GM23338 (cell line): Measurements from ENCODE around the gene CTDSPL. TPM values are rescaled to one million over a fixed set of nuclear protein-coding genes. Genes with fewer than 3 reads are reported as not detected.

Experiments used
- ATAC-seq: fragments of 200-7000 bp; cut with Tn5 transposase; 3 replicates; pipeline ENCODE4 v1.9.1; 2020
- DNase-seq: peaks from one replicate; pipeline ENCODE4 v3.0.0-alpha.2; 2015; ENCODE audit warnings: low spot score
- H2AFZ ChIP-seq: fragments of 200-600 bp; sonication (generic); 2 replicates; pipeline ENCODE4 v1.8.0; 2016; ENCODE audit warnings: antibody characterized with exemption, mild to moderate bottlenecking, moderate library complexity
- H3F3A ChIP-seq: fragments of 200-600 bp; sonication (generic); replicated peaks from 2 replicates; pipeline ENCODE4 v1.8.0; 2017; ENCODE audit warnings: antibody characterized with exemption, mixed run types, low read depth
- H3K27ac ChIP-seq: fragments of 200-600 bp; sonication (generic); 2 replicates; pipeline ENCODE4 v1.6.1; 2016; ENCODE audit warnings: low read depth
- H3K27me3 ChIP-seq: fragments of 200-600 bp; sonication (generic); 2 replicates; pipeline ENCODE4 v1.8.0; 2016; ENCODE audit warnings: mild to moderate bottlenecking, mixed run types, moderate library complexity; ENCODE audit not compliant: insufficient read depth
- H3K36me3 ChIP-seq: fragments of 200-600 bp; sonication (generic); 2 replicates; pipeline ENCODE4 v1.8.0; 2016; ENCODE audit warnings: mild to moderate bottlenecking; ENCODE audit not compliant: insufficient read depth
- H3K4me1 ChIP-seq: fragments of 200-600 bp; sonication (generic); 2 replicates; pipeline ENCODE4 v1.8.0; 2016; ENCODE audit warnings: mild to moderate bottlenecking, moderate library complexity; ENCODE audit not compliant: insufficient read depth
- H3K4me2 ChIP-seq: fragments of 200-600 bp; sonication (generic); 2 replicates; pipeline ENCODE4 v1.7.1; 2017; ENCODE audit warnings: mixed run types
- H3K4me3 ChIP-seq: fragments of 200-600 bp; sonication (generic); 2 replicates; pipeline ENCODE4 v1.6.1; 2016; ENCODE audit warnings: mixed run types
- H3K79me2 ChIP-seq: fragments of 200-600 bp; sonication (generic); replicated peaks from 2 replicates; pipeline ENCODE4 v1.8.0; 2017; ENCODE audit warnings: mild to moderate bottlenecking; ENCODE audit not compliant: insufficient read depth
- H3K9me2 ChIP-seq: fragments of 200-600 bp; sonication (generic); 2 replicates; pipeline ENCODE4 v1.8.0; 2017; ENCODE audit not compliant: insufficient read depth
- H4K20me1 ChIP-seq: fragments of 200-600 bp; sonication (generic); replicated peaks from 2 replicates; pipeline ENCODE4 v1.8.0; 2017; ENCODE audit warnings: mild to moderate bottlenecking; ENCODE audit not compliant: insufficient read depth
- H3K27ac Mint-ChIP-seq: 2 replicates; pipeline ENCODE4 v1.8.0; 2020; ENCODE audit warnings: inconsistent platforms, mild to moderate bottlenecking, moderate library complexity, mixed read lengths
- H3K27me3 Mint-ChIP-seq: 3 replicates; pipeline ENCODE4 v1.8.0; 2022; ENCODE audit warnings: low read depth, mild to moderate bottlenecking, moderate library complexity, mixed read lengths, inconsistent platforms; ENCODE audit not compliant: insufficient read depth, poor library complexity
- H3K36me3 Mint-ChIP-seq: 3 replicates; pipeline ENCODE4 v1.8.0; 2021; ENCODE audit warnings: low read depth, mild to moderate bottlenecking, inconsistent platforms, moderate library complexity, mixed read lengths
- H3K4me1 Mint-ChIP-seq: 3 replicates; pipeline ENCODE4 v1.8.0; 2020; ENCODE audit warnings: mild to moderate bottlenecking, inconsistent platforms, mixed read lengths
- H3K4me3 Mint-ChIP-seq: 3 replicates; pipeline ENCODE4 v1.8.0; 2021; ENCODE audit warnings: moderate library complexity, mild to moderate bottlenecking, inconsistent platforms, mixed read lengths
- H3K9me3 Mint-ChIP-seq: 3 replicates; pipeline ENCODE4 v1.8.0; 2020; ENCODE audit warnings: moderate library complexity, mild to moderate bottlenecking, inconsistent platforms, mixed read lengths
- CREB1 ChIP-seq: fragments of 250-450 bp; sonication (Bioruptor Pico); IDR thresholded peaks from 2 replicates; pipeline ENCODE4 v1.5.0; 2020; ENCODE audit warnings: low read depth, mild to moderate bottlenecking, moderate library complexity
- CTCF ChIP-seq, 2 experiments: fragments of 200-600 bp in 1 of 2; sonication (generic) in 1 of 2; conservative IDR thresholded peaks; 2 replicates each; pipeline versions ENCODE4 v1.5.1 to v1.6.1; 2016 to 2017; ENCODE audit warnings: antibody characterized with exemption in 2 of 2, low read depth in 2 of 2, mild to moderate bottlenecking in 2 of 2, moderate library complexity in 1 of 2
- ETS1 ChIP-seq: IDR thresholded peaks from 2 replicates; pipeline ENCODE4 v1.6.1; 2016; ENCODE audit warnings: antibody characterized with exemption
- EZH2 ChIP-seq: fragments of 200-600 bp; sonication (generic); IDR thresholded peaks from one replicate; pipeline ENCODE4 v1.8.0; 2017; ENCODE audit warnings: antibody characterized with exemption, mild to moderate bottlenecking, low read depth; ENCODE audit not compliant: unreplicated experiment
- EZH2phosphoT487 ChIP-seq: fragments of 200-600 bp; sonication (generic); IDR thresholded peaks from one replicate; pipeline ENCODE4 v1.8.1; 2018; ENCODE audit warnings: antibody characterized with exemption; ENCODE audit not compliant: unreplicated experiment
- JUNB ChIP-seq: IDR thresholded peaks from one replicate; pipeline ENCODE4 v1.6.1; 2016; ENCODE audit warnings: antibody characterized with exemption; ENCODE audit not compliant: unreplicated experiment
- NANOG ChIP-seq: IDR thresholded peaks from 2 replicates; pipeline ENCODE4 v1.6.1; 2016; ENCODE audit warnings: antibody characterized with exemption, borderline replicate concordance
- POLR2AphosphoS5 ChIP-seq: IDR thresholded peaks from 2 replicates; pipeline ENCODE4 v1.6.1; 2016; ENCODE audit warnings: antibody characterized with exemption, low read depth
- REST ChIP-seq: IDR thresholded peaks from one replicate; pipeline ENCODE4 v1.6.1; 2018; ENCODE audit warnings: antibody characterized with exemption; ENCODE audit not compliant: unreplicated experiment
- STAT1 ChIP-seq: IDR thresholded peaks from one replicate; pipeline ENCODE4 v1.6.1; 2016; ENCODE audit warnings: antibody characterized with exemption; ENCODE audit not compliant: unreplicated experiment
- ZNF114 ChIP-seq: fragments of 250-450 bp; sonication (Bioruptor Pico); IDR thresholded peaks from 2 replicates; pipeline ENCODE4 v1.5.0; 2020; ENCODE audit warnings: mild to moderate bottlenecking, moderate library complexity
- ZNF331 ChIP-seq: fragments of 250-450 bp; sonication (Bioruptor Pico); IDR thresholded peaks from 2 replicates; pipeline ENCODE4 v1.5.0; 2020; ENCODE audit warnings: low read depth, mild to moderate bottlenecking, moderate library complexity
- ZNF462 ChIP-seq: fragments of 250-450 bp; sonication (Bioruptor Pico); IDR thresholded peaks from 2 replicates; pipeline ENCODE4 v1.5.0; 2020; ENCODE audit warnings: mild to moderate bottlenecking, moderate library complexity
- polyA plus RNA-seq: library from polyadenylated mRNA; unstranded; fragments of >200 nt; fragmentation: Nextera tagmentation; extraction: Ambion mirVana; gene quantifications from 2 replicates; pipeline ENCODE4 v1.2.1, GENCODE V29; 2016
- total RNA-seq: library from RNA; depleted of rRNA; stranded (reverse); fragments of >200 nt; shearing (Covaris generic); gene quantifications from 2 replicates; pipeline ENCODE4 v1.2.3, GENCODE V29; 2014

The CTDSPL gene
- total and polyA plus RNA-seq, 2 experiments from 2014 or later = 23.2 to 42.0 TPM

- Histone ChIP-seq H4K20me1 (no peaks in the 10 kb centered on the region; the same call in 1 of the 2 replicates), H3K27me3 (no peaks in the 10 kb centered on the region), H3K4me2 (no peak overlapping the region), H3K27ac (no peak overlapping the region), H3K36me3 (0 out of 2 replicates have a peak, but pooled peaks cover 1% of the 10 kb centered on the region), H3K9me2 (no peaks in the 10 kb centered on the region), H3K4me3 (no peak overlapping the region), H3F3A (no peaks in the 10 kb centered on the region), H2AFZ (no peak overlapping the region), H3K79me2 (no peaks in the 10 kb centered on the region), H3K4me1 (no peaks in the 10 kb centered on the region)
- DNase-seq (no peak), ATAC-seq (no peak)
- TF ChIP-seq JUNB (no peak), EZH2 (no peak), EZH2phosphoT487 (no peak), ZNF331 (CRISPR knock-in tag) (no peak), NANOG (no peak), CREB1 (CRISPR knock-in tag) (no peak), REST (no peak), CTCF (conservative IDR thresholded peaks at IDR 0.05; ENCODE audit: low read depth in 2 of 2) (no peak), ZNF462 (no peak), POLR2AphosphoS5 (no peak), ETS1 (no peak), ZNF114 (CRISPR knock-in tag) (no peak), STAT1 (no peak)
- H3K36me3 Mint-ChIP-seq = peaks cover 12% of the 10 kb centered on the region; the same call in 1 of the 3 replicates
- peaks cover 2% of the 10 kb centered on the region; the same call in 1 of the 3 replicates for H3K4me1 Mint-ChIP-seq
- peaks cover 10% of the 10 kb centered on the region for H3K27me3 Mint-ChIP-seq
- no peaks in the 10 kb centered on the region for H3K9me3 Mint-ChIP-seq
- no peak overlapping the region for H3K4me3 Mint-ChIP-seq
- no peak overlapping the region for H3K27ac Mint-ChIP-seq
Measured at GRCh38 chr3:38009807-38010591, 148.3 kb downstream of the CTDSPL start.
